IPS-11a (cell line): ENCODE results near the gene ACSL4.
"Not testable (repeated sequence)": the region's sequence is repeated elsewhere in the genome, so short reads cannot be mapped to it uniquely, and the experiment has no call there.

Experiments used
- H3K4me3 ChIP-seq: one replicate; pipeline ENCODE4 v1.5.1; 2013; ENCODE audit warnings: low read depth, low read length, control low read depth

The ACSL4 gene

DNA sequence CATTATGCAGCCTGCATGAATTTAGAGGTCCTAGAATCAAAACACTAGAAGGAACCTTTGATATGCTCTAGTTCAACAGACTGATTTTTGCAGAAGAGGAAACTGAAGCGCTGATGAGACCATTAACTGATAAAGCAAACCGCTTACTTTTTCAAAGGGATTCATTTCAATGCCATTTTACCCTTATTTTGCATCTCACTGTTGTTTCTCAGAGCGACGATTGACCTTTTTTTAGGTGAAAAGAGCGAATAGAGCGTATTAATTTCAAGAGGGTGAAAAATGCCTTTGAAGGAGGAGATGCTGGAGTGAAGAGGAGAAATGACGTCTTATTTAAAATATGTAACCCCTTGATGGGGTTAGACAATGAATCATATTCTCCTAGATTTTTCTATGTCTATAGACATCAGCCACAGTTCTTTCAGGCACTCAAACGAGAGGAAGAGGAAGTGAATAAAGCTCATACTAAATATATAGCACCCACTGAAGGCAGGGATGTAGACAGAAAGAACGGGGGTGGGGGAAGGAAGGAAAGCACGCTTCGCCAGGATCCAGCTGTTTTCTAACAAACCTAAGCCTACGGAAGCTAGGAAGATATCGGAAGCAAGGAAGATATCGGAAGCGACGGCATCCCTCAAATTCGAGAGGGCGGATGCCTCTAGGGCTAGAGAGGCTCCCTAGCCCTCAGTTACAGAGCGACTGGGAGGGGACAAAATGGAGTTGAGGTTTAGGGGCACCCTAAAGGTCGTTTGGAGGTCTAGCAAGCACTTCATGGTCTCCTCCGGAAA lies 848 bp downstream of the ACSL4 start:
- peak overlapping the region; percentile 42 for H3K4me3 ChIP-seq

DNA sequence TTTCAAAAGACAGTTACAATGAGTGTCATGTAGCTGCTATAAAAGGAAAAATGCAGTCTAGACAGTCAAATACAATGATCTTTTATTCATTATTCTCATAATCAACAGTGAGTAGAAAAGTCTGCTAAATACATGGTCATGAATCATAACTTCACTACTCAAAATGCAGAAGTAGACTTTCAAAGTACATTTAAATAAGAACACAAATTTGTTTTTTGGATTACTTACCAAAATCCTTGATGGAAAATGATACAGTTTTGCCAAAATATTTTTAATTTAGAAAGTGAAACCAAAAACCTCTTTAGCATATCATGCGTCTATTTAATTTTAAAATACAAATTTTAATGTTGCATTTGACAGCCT lies 4.9 kb downstream of the ACSL4 start:
- no peak overlapping the region for H3K4me3 ChIP-seq

DNA sequence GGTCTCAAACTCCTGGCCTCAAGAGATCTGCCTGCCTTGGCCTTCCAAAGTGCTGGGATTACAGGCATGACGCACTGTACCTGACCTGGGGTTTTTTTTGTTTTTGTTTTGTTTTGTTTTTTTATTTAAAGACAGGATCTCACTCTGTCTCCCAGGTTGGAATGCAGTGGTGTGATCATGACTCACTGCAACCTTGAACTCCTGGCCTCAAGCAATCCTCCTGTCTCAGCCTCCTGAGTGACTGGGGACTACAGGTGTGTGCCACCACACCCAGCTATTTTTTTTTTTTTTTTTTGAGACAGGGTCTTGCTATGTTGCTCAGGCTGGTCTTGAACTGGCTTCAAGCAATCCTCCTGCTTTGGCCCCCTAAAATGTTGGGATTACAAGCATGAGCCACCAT lies 8.1 kb downstream of the ACSL4 start:
- H3K4me3 ChIP-seq, result not testable (repeated sequence)

DNA sequence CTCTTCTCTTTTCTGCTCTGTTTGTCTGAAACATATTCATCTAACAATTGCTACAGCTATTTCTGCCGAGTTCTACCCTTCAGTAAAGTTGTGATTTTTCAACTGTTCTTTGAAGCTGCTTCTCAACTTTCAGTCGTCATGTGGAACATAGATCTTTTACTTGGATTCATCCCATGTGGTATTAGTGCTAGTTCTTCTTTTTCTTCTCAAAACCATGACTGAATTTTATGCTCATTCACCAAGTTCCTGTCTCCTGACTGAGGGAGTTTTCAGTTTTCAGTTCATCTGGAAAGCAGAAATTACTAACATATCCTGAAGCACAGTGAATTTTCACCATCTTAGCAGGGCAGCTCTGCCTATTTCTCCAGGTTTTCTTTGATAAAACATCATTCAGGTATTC lies 12.1 kb downstream of the ACSL4 start:
- H3K4me3 ChIP-seq, result no peak overlapping the region

DNA sequence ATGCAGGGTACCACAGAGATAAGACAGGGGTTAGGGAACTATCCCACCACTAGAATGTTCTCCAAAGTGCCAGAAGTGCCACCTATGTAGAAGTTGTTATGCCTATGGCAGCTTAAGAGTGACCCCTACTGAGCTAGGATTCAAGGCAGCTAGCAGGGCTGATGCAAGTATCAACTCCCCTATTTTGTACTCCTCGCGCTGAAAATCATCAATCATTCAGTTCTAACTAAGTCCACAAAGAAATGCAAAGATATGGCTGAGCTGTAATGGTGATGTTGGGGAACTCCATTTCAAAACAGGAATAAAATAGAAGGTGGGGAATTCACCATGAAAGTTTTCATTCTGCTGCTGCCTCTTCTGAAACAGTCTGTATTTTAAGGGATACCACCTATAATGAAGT lies 13.8 kb downstream of the ACSL4 start:
- no peak overlapping the region for H3K4me3 ChIP-seq

- no peak overlapping the region for H3K4me3 ChIP-seq
Measured at GRCh38 chrX:109716431-109717028, 16.5 kb downstream of the ACSL4 start.

DNA sequence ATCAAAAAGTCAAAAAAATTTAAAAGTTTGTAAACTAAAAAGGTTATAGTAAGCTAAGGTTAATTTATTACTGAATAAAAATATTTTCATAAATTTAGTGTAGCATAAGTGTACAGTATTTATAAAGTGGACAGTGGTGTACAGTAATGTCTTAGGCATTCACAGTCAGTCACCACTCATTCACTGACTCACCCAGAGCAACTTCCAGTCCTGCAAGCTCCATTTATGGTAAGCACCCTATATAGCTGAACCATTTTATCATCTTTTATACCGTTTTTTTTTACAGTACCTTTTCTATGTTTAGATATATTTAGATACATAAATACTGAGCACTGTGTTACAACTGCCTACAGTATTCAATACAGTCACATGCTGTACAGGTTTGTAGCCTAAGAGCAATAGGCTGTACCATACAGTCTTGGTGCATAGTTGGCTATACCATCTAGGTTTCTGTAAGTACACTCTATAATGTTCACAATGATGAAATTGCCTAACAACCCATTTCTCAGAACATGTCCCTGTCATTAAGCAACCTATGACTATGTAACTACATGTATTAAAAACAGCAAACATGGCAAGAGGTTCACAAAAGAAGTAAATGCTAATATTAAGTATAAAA lies 18.6 kb downstream of the ACSL4 start:
- no peak overlapping the region for H3K4me3 ChIP-seq

- no peak overlapping the region for H3K4me3 ChIP-seq
Measured at GRCh38 chrX:109710181-109710580, 22.9 kb downstream of the ACSL4 start.

DNA sequence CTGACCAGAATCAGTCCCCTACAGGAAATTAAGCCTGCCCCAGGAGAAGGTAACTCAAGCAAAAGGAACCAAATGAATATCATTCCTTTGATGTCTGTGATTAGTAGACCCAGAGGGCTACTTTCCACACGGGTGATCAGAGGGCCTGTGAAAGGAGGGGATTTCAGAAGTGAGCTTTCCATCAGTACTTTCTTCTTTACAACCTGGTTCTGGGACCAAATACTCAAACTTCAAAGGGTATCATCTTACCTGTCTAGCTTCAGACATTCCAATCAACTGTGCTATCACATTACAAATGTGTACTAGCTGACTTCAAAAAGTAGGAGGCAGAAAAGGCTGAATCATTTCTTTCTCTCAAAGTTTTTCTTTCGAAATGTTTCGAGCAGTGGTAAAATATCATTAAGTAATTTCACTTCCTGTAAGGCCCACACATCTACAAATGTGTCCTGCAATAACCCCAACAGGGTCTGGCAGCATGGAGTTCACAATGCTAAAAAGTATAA lies 23.9 kb downstream of the ACSL4 start:
- H3K4me3 ChIP-seq, result no peak overlapping the region

DNA sequence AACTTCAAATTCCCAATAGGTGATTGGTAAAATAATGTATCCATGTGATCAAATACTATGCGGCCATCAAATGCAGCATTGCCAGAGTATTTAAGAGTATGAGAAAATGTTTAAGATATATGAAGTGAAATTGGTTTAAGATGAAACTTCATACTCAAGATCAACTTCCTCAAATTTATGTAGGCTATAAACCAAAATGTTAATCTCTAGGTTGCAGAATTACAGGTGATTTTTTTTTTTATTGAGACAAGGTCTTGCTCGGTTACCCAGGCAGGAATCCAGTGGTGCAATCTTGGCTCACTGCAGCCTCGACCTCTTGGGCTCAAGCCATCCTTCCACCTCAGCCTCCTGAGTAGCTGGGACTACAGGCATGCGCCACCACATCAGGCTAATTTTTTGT lies 25.3 kb downstream of the ACSL4 start:
- H3K4me3 ChIP-seq, result no peak overlapping the region

DNA sequence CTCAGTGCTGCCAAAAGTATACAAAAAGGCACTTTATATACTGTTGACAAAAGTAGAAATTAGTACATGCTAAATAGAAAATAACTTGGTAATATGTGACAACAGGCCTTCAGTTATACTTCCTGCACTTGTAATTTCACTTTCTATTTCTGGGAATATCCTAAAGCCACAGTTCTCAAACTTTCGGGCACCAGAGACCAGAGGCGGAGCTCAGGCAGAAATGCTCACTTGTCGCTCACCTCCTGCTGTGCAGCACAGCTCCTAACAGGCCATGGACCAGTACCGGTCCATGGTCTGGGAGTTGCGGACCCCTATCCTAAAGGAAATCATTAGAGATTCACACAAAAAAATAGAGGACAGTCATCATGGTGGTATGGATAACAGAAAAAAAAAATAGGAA lies 25.7 kb downstream of the ACSL4 start:
- H3K4me3 ChIP-seq, result no peak overlapping the region

DNA sequence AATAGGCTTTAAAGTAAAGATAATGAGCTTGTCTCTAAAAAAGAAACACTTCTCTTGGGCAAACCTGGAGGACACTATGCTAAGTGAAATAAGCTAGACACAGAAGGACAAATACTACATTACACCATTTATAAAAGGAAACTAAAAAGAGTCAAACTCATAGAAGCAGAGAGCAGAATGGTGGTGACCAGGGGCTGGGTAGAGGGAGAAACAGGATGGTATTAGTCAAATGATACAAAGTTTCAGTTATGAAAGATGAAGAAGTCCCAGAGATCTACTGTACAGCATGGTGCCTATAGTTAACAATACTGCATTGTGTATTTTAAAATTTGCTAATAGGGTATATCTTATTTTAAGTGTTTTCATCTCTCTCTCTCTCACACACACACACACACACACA lies 28.5 kb downstream of the ACSL4 start:
- H3K4me3 ChIP-seq, result no peak overlapping the region

- no peak overlapping the region for H3K4me3 ChIP-seq
Measured at GRCh38 chrX:109697855-109698254, 35.2 kb downstream of the ACSL4 start.

- no peak overlapping the region for H3K4me3 ChIP-seq
Measured at GRCh38 chrX:109696146-109696740, 36.8 kb downstream of the ACSL4 start.

DNA sequence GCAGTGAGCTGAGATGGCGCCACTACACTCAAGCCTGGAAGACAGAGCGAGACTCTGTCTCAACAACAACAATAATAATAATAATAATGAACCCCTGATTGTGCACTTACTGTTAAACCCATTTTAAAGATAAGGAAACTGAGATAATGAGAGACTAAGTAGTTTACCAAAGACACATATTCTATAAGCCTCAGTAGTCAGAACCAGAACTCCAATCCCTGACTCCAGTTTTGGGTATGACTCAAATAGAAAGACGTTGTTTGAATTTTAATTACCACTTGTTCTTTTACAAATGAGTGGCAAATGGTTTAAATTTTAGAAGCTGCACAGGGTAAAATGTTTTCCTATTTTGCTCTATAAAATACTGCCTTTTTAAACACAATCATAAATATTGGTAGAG lies 37.4 kb downstream of the ACSL4 start:
- no peak overlapping the region for H3K4me3 ChIP-seq

- no peak overlapping the region for H3K4me3 ChIP-seq
Measured at GRCh38 chrX:109691752-109692151, 41.3 kb downstream of the ACSL4 start.

- no peak overlapping the region for H3K4me3 ChIP-seq
Measured at GRCh38 chrX:109691277-109691676, 41.8 kb downstream of the ACSL4 start.

- no peak overlapping the region for H3K4me3 ChIP-seq
Measured at GRCh38 chrX:109687903-109688302, 45.2 kb downstream of the ACSL4 start.

- no peak overlapping the region for H3K4me3 ChIP-seq
Measured at GRCh38 chrX:109685656-109686078, 47.4 kb downstream of the ACSL4 start.

- no peak overlapping the region for H3K4me3 ChIP-seq
Measured at GRCh38 chrX:109684136-109684535, 48.9 kb downstream of the ACSL4 start.

DNA sequence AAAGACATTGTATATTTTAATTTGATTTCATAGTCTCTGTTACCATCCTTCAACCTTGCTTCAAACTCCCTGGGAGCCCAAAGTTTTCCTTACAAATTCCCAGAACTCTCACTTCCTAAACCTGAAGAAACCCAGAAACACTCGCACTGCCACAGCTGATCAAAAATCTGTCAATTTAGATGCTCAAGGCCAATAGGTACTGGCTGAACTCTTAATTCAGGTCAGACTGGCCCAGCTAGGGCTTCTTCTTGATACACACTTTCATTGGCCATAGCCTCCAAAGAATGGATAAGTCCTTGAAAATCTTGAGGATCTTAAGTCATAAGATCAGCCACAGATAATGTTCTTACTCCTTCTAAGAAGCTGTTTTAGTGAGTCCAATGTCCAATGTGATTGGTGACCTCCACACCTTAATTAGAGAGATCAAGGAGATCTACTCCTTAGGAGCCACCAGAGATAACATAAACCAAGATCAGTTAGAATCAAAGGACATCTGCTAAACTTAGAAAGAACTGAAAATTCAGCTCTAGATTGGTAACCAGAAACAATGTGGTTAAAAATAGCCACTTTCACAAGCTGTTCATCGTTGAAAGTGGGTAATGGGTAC lies 51.5 kb downstream of the ACSL4 start:
- no peak overlapping the region for H3K4me3 ChIP-seq
